GM18873 (cell line): ENCODE measurements around the gene SNX25.

Experiments used
- ATAC-seq: cut with Tn5 transposase; IDR thresholded peaks from one replicate; pipeline ENCODE4 v1.9.1; 2021; ENCODE audit warnings: mild to moderate bottlenecking, moderate library complexity, moderate number of reproducible peaks; ENCODE audit not compliant: unreplicated experiment, low FRiP score

SNX25 gene

DNA sequence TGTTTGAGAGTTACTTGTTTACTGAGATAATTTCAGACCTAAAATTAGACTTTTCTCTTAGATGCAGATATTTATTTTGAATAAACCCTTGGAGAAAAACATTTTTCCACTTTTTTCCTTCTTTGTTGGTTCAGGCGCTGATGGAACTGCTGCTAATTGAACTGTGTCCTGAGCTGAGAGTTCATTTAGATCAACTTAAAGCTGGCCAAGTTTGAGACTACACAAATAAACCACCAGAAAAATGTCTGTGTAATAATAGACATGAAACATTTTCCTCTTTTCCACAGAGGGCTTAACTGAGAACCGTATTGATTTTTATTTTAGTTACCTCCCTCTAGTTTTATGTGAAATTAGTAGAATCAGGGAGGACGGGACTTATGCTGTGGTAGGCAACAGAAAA lies 153.9 kb downstream of the SNX25 start:
- no peak for ATAC-seq

DNA sequence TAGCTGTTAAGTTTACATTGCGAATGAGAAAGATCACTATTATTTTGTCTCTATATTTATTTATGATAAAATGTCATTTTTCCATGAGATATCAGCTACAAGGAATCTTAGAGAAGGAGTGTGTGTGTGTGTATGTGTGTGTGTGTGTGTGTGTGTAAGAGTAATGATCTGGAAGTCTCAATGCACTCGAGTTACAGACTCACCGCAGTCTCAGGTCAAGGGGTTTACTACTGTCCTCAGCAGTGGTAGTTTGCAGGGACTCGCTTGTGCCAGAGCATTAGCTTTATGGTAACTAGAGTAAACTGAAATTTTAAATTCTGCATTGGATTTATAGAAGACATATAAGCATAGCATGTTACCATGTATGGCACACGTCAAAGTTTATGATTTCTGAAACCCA lies 155.5 kb downstream of the SNX25 start:
- no peak for ATAC-seq

GRCh38 chr4:185369731-185370130 lies 160.3 kb downstream of the SNX25 start:
- ATAC-seq = no peak

GRCh38 chr4:185370268-185370949 lies 161.0 kb downstream of the SNX25 start:
- no peak for ATAC-seq

DNA sequence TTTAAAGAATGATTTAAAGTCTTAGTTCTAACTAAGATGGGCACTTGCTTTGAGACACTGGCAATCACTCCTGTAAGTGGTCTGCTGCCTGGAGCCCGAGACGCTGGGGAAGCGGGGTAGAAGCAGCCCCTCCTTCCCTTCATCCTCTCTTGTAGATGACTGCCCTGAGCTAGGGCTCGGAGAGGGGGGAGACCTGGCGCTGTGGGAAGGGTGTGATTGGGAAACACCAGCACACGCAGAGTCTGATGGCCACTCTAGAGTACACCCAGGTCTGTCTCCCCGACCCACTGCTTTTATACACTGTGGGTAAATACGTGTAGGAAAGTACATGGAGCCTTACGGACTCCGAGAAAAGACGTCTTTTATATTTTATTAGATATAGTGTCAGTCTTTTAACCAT lies 162.3 kb downstream of the SNX25 start:
- ATAC-seq = no peak

DNA sequence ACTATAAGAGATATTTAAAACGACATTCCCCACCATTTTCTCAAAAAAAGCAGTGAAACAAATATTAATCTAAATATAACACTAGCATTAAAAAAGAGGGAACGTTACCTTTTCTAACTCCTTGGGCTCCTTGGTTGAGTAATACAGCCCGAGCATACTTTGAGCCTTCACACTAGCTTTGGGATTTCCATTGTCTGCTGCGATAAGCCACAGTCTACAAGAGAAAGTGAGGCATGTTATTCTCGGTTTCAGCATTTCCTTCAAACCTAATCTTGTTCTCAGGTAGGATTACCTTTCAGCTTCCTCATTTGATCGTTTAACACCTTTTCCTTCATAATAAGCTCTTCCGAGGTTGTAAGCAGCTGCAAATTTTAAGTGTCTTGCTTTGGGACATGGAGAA lies 164.6 kb downstream of the SNX25 start:
- no peak for ATAC-seq

GRCh38 chr4:185374573-185374972 lies 165.2 kb downstream of the SNX25 start:
- no peak for ATAC-seq

DNA sequence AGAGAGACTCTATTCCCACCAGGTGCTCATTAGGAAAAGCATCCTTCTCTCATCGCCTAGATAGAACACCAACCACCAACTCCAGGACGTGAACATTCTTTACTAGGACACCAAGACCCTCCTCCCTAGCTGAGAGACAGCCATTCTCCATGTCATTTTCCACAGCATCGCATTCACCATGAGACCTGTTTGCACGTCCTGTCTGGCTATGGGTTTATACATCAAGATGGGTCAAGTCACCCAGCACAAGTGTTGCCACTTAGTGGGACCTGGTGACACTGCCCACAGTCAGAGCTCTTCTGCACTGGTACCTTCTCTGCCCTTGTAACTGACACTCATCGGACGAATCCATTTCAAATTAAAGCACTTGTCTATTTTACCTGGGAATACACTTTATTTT lies 168.9 kb downstream of the SNX25 start:
- no peak for ATAC-seq

DNA sequence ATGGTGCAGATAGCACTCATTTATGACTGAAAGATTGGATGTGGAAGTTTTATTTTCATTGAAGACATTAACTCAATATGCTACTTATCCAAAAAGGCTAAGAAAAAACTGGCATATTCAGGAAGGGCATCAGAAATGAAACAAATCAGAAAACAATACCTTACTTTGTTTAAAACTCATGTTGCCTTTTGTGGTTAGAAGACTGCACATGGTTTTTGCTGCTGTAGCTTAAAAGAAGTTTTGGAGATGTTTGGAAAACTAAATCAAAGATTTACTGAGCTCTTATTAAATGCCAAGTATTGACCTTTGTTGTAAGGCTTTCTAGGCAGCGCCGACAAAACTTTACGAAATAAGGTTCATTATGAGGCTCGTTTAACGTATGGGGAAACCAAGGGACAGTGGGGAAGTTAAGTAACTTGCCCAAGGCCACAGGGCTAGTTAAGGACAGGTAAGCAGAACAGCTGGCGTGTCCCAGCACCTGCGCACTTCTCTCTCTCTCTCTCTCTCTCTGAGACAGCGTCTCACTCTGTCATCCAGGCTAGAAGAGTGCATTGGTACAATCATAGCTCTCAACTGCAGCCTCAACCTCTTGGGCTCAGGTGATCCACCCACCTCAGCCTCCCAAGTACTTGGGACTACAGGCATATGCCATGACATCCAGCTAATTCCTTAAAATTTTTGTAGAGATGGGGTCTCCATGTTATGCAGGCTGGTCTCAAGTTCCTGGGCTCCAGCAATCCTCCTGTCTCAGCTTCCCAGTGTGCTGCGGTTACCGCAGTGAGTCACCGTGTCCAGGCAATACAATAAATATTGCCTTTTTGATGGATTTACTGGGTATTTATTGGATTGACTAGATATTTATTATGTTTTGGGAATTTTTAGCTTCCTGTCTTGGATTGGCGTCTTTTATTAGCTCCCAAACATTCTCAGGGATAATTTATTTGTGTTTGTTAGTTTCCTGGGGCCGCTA lies 170.2 kb downstream of the SNX25 start:
- ATAC-seq = no peak

- ATAC-seq = no peak
Observed at GRCh38 chr4:185380320-185380719, 170.9 kb downstream of the SNX25 start.

DNA sequence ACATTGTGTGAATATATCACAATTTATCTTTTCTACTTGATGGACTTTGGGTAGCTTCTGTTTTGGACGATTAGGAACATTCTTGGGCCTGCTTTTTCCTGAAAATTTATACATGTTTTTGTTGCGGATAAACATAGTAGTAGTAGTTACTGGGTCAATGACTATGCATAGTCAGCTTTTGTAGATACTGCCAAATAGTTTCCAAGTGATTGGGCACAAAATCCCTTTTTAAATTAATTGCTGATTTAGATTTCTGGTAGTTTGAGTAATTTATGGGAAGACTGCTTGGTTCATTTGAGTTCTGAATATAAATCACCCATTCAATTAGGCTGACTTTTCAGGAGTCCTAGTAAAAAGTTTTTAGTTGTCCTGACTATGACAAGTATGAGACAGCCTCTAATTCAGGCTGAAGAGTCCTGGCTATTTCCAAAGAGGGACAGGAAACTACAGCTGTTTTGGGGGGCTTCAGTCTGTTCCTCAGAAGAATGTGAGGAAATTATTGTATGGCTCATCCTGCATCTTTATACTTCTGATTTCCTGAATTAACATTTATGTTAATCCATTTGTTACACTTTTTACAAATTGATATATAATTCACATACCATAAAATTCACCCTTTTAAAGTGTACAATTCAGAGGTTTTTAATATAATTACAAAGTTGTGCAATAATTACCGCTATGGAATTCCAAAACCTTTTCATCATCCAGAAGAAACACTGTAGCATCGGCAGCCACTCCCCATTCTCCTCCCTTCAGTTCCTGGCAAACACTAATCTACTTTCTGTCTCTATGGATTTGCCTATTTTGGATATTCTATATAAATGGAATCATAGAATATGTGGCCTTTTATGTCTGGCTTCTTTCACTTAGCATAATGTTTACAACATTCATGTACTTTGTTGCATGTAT lies 172.1 kb downstream of the SNX25 start:
- no peak for ATAC-seq

DNA sequence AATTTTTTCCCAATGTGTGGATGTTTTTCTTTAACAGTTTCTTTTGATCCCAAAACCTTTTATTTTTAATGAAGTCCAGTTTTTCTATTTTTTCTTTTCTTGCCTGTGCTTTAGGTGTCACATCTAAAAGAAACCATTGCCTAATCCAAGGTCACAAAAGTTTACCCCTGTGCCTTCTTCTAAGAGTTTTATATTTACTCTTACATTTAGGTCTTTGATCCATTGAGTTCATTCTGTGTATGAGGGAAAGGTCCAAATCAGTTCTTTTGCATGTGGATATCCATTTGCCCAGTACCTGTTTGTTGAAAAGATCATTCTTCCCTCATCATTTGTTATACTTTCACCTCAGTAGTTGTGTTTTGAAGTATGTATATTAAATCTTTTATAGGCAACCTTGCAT lies 173.4 kb downstream of the SNX25 start:
- ATAC-seq = no peak

DNA sequence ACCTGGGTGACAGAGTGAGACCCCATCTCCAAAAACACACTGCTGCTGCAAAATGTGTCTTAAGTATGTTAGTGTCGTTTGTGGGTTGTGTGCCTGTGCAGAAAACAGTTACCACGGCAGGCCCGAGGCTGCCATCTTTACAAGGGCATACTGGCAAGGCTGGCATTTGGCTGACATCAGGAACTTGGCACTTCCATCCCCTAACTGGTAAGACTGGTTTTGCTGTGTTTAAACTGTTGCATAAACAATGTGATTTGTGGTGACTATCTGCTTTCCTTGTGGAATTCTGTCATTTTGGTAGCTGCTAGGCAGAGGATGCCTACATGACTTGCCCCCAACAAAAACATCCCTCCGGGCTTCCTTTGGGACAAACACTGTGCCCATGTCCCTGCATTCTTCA lies 174.1 kb downstream of the SNX25 start:
- ATAC-seq = no peak

DNA sequence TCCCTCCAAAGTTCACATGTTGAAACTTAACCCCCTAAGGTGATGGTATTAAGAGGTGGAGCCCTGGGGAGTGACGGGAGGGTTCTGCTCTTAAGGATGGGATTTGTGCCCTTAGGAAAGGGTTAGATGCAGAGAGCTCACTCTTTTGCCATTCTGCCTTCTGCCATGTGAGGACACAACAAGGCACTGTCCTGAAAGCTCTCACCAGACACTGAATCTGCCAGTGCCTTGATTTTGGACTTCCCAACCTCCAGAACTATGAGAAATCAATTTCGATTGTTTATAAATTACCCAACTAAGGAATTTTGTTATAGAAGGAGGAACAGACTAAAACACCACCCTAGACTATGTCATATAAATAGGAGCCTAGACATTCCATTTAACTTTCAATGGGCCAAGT lies 174.7 kb downstream of the SNX25 start:
- ATAC-seq = no peak

DNA sequence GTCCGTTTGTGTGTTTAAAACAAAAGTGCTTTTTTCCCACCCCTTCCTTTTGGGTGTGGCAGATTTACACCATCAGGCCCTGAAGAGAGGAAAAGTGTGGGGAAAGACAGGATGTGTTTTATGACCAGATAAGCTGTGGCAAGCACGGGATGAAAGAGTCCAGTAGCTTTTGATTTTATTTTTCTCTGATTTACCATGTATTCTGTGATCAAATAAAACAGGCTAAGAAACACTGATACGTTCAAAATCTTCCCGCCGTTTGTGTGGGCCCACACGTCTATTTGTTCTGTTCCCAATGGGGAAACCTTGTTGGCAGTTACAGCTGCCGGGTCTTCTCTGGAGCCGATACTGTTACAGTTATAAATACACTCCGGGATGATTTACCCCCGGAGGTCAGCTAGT lies 175.5 kb downstream of the SNX25 start:
- ATAC-seq = no peak

DNA sequence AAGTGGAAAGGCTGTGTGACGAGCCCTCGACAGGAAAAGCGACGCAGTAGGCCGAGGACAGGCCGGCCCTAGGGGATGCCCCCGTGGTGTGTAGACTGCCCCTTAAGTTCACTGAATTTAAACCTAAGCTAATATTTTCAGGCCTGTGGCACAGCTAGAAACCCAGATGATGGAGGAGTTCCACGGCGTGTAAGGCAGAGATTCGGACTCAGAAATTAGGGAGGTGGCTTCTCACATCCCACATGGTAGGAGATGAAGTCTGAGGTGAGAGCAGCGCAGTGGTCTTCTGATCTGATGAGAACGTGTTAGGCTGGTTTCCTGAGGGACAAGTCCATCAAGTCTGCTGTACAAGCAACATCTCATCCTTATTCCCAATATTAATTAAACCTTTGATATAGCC lies 178.6 kb downstream of the SNX25 start:
- ATAC-seq = no peak

GRCh38 chr4:185390941-185391340 lies 181.5 kb downstream of the SNX25 start:
- ATAC-seq = no peak

DNA sequence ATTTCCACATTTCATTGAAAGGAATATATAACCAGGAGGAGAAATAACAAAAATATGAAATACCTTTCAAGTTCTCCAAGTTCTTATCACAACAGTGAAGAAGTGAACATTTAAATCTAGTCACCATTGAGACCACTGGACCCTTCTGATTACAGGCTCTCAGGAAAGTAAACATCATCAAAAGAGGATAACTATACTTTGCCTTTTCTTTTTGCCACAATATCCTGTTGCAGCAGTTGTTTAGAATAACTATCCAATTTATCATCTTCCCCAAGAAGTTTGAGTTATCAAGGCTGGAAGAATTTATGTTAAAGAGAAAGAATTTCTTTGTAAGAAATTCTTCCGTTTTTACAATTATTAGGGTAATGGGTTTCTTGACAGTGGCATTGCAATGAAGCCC lies 182.8 kb downstream of the SNX25 start:
- ATAC-seq = no peak

GRCh38 chr4:185394568-185395237 lies 185.3 kb downstream of the SNX25 start:
- no peak for ATAC-seq

DNA sequence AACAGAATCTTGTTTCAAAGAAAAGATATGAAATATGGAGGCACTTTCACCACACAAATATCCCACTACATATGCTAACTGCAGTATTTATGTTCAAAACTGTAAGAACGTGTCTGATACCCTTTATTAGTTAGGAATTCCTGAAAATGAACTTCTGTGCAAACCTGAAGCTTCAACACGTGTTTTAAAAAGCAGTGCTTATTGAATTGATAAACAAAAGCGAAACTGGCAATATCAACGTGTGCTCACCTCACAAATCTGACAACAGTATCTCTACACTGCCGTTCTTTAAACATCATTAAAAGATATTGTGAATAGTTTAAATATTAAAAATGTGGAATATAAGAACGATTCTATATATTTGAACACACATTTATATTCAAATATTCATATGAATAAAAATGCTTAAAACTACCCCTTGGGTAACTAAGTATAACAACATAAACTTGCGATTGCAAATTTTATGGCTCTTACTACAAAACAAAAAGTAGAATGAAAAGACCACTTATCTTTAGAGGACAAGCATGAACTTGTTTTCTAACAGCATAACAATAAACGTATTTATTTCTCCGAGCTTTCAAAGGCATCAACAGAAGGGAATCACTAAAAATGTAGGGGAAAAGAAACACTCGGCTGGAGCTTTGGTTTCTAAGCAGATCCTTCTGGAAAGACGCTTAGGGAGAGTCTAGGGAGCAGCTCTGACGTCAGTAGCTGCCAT lies 186.0 kb downstream of the SNX25 start, which contains the start of gene LRP2BP:
TSS of gene LRP2BP (minus strand) at position 687 of the 718 bp plus-strand sequence. CDS start 17,738 bp downstream, outside the sequence.
- ATAC-seq = no peak
